OCI-LY3 (cell line): ENCODE measurements around the gene PACSIN2.

Experiments used
- H2AFZ ChIP-seq: fragments of 200-600, 300-600 bp; shearing (Covaris generic); 2 replicates; pipeline ENCODE4 v1.6.0; 2014; ENCODE audit warnings: antibody characterized with exemption, low read depth, low read length
- H3K27ac ChIP-seq: fragments of 200-600, 300-600 bp; sonication (generic); 2 replicates; pipeline ENCODE4 v1.5.1; 2014; ENCODE audit warnings: mild to moderate bottlenecking, low read length, moderate library complexity, mixed read lengths
- H3K27me3 ChIP-seq: fragments of 200-600, 300-600 bp; sonication (generic); 2 replicates; pipeline ENCODE4 v1.6.1; 2014; ENCODE audit warnings: low read depth, low read length, mixed read lengths
- H3K36me3 ChIP-seq: fragments of 200-600, 300-600 bp; sonication (generic); replicated peaks from 2 replicates; pipeline ENCODE3; 2014; ENCODE audit warnings: low read depth, low read length, mixed read lengths
- H3K4me1 ChIP-seq: fragments of 300-600, 200-600 bp; sonication (generic); 2 replicates; pipeline ENCODE4 v1.6.1; 2014; ENCODE audit warnings: low read length, mixed read lengths
- H3K4me2 ChIP-seq: fragments of 200-600, 300-600 bp; sonication (generic); 2 replicates; pipeline ENCODE4 v1.6.1; 2014; ENCODE audit warnings: low read length, mixed read lengths
- H3K4me3 ChIP-seq: fragments of 300-600, 200-600 bp; sonication (generic); 2 replicates; pipeline ENCODE4 v1.5.1; 2014; ENCODE audit warnings: antibody characterized with exemption, mild to moderate bottlenecking, low read length, moderate library complexity
- H3K79me2 ChIP-seq: fragments of 300-600, 200-600 bp; shearing (Covaris generic); 2 replicates; pipeline ENCODE4 v1.6.1; 2014; ENCODE audit warnings: mild to moderate bottlenecking, low read length, mixed read lengths
- H3K9ac ChIP-seq: fragments of 300-600, 200-600 bp; shearing (Covaris generic); 2 replicates; pipeline ENCODE4 v1.6.0; 2014; ENCODE audit warnings: mild to moderate bottlenecking, low read length, moderate library complexity
- H3K9me3 ChIP-seq: fragments of 200-600, 300-600 bp; shearing (Covaris generic); 2 replicates; pipeline ENCODE4 v1.6.1; 2014; ENCODE audit warnings: low read length, mixed read lengths; ENCODE audit not compliant: insufficient read depth
- H4K20me1 ChIP-seq: fragments of 200-600, 300-600 bp; sonication (generic); 2 replicates; pipeline ENCODE4 v1.6.1; 2016; ENCODE audit warnings: low read length, mixed read lengths; ENCODE audit not compliant: insufficient read depth
- CTCF ChIP-seq: fragments of 200-600, 300-600 bp; sonication (generic); IDR thresholded peaks from 2 replicates; pipeline ENCODE4 v1.5.1; 2014; ENCODE audit warnings: antibody characterized with exemption, low read length, low read depth
- EZH2phosphoT487 ChIP-seq: fragments of 200-600 bp; shearing (Covaris generic); IDR thresholded peaks from 2 replicates; pipeline ENCODE4 v1.6.1; 2018; ENCODE audit warnings: antibody characterized with exemption, mixed run types, low read depth

The PACSIN2 gene

GRCh38 chr22:42880815-42881214 lies 134.1 kb downstream of the PACSIN2 start:
- no peak overlapping the region for H3K4me2 ChIP-seq
- H3K79me2 ChIP-seq, result no peaks in the 10 kb centered on the region
- peaks cover 63% of the 10 kb centered on the region for H3K36me3 ChIP-seq
- no peak overlapping the region for H3K4me3 ChIP-seq
- H3K9me3 ChIP-seq, result no peaks in the 10 kb centered on the region
- H4K20me1 ChIP-seq, result 0 out of 2 replicates have a peak, but pooled peaks cover 3% of the 10 kb centered on the region
- peaks cover 26% of the 10 kb centered on the region for H3K4me1 ChIP-seq
- H3K27ac ChIP-seq, result no peak overlapping the region
- H3K9ac ChIP-seq, result no peak overlapping the region
- H3K27me3 ChIP-seq, result no peaks in the 10 kb centered on the region
- no peak overlapping the region for H2AFZ ChIP-seq
- peak; percentile 40 for TF ChIP-seq CTCF
- TF ChIP-seq EZH2phosphoT487, result no peak

DNA sequence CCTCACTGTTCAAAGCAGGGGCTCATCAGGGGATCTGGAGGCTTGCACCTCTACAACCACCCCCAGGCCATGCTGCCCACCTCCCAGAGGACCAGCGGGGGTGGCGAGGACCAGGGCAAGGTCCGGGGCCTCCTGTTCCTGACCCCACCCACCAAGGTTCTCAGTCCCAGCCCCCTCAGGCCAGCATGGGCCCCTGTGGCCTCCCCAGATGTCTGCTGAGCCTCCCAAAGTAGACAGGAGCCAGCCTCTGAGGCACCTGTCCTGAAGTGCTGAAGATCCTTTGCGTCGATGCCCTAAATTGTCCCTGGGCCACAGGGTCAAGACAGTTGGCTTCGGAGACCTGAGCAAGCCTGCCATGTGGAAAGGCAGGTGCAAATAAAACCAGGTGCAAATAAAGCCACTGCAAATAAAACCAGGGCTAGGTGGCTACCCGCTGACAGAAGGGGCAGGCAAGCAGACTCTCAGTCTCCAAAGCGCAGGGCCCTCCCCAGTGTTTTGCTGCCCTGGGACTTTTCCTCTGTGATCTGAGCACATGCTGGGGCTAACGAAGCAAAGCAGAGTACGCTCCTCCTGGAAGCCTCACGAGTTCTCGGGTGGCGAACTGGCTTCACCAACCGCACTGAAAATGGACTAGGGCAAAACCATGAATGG lies 135.5 kb downstream of the PACSIN2 start:
- peaks cover 26% of the 10 kb centered on the region for H3K4me1 ChIP-seq
- no peak overlapping the region for H3K4me3 ChIP-seq
- H3K9me3 ChIP-seq, result no peaks in the 10 kb centered on the region
- peaks cover 62% of the 10 kb centered on the region for H3K36me3 ChIP-seq
- H3K79me2 ChIP-seq, result no peaks in the 10 kb centered on the region
- H3K9ac ChIP-seq, result no peak overlapping the region
- H3K27me3 ChIP-seq, result no peaks in the 10 kb centered on the region
- no peak overlapping the region for H2AFZ ChIP-seq
- H3K27ac ChIP-seq, result no peak overlapping the region
- no peak overlapping the region for H3K4me2 ChIP-seq
- TF ChIP-seq CTCF (no peak), EZH2phosphoT487 (no peak)
- 0 out of 2 replicates have a peak, but pooled peaks cover 3% of the 10 kb centered on the region for H4K20me1 ChIP-seq

DNA sequence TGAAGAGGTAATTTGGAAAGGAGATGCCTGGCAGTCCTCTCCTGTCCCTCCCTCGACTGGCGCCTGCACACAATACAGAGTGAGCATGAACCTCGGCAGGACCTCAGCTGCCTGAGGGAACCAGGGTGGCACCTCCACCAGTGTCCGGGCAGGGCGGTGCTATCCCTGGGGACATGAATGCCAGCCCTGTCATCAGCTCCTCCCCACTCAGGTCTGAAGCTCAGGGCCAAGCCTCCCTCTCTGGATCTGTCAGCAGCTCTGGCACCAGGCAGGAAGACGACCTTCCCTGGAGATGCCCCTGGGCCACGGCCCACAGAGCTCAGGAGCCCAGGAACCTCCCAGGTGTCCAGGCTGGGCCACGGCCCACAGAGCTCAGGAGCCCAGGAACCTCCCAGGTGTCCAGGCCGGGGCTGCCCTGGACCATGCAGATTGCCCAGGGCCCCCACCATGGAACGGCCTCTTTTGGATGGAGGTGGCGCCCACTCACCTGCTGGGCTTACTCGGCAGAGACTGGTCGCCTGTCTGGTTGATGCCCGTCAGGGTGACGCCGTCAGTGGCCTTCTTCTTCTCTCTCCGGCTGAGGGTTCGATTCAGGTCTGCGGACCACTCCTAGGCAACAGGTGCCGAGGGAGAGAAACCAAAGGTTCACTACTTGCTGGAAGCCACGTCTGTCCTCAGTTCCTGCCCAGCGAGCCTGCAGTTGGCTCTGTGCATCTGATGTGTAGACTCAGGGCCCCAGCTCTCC lies 136.2 kb downstream of the PACSIN2 start:
- Histone ChIP-seq H3K9ac (no peak overlapping the region), H3K36me3 (peaks cover 62% of the 10 kb centered on the region), H2AFZ (no peak overlapping the region), H3K4me3 (no peak overlapping the region), H3K9me3 (no peaks in the 10 kb centered on the region), H3K79me2 (no peaks in the 10 kb centered on the region), H3K4me1 (peaks cover 26% of the 10 kb centered on the region), H3K27me3 (no peaks in the 10 kb centered on the region), H4K20me1 (0 out of 2 replicates have a peak, but pooled peaks cover 3% of the 10 kb centered on the region), H3K4me2 (no peak overlapping the region), H3K27ac (no peak overlapping the region)
- TF ChIP-seq EZH2phosphoT487 (no peak), CTCF (no peak)

DNA sequence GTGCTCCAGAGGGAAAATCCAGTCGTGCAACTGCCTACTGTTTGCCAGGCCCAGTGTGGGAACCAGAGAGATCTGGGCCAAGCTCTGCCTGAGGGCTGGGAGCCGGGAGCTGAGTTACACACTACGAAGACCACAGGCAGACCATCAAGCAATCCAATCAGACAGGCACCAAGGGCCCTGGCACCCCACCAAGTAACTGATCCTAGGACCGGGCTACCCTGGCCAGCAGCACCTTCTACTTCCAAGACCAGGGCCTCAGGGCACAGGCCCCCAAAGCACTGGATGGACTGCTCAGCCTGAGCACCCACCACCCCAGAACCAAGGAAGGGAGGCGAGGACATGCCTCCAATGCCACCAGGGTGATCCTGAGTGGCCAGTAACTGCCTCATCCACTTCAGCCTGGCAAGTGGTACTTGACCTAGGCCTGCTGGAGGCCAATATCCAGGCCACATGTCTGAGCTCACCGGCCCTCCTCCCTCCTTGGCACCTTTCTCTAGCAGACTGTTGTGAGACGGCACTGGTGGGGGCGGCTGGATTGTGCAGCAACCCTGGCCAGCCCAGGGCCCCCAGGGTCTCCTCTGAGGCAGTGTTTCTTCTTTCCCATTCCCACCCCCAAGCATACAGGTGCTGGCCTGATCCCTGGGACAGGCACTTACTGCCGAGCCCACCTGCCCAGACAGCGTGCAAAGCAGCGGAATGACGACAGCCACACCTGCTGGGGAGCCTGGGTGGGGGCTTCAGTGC lies 137.2 kb downstream of the PACSIN2 start:
- Histone ChIP-seq H3K4me2 (no peak overlapping the region), H3K27me3 (no peaks in the 10 kb centered on the region), H2AFZ (no peak overlapping the region), H3K4me3 (no peak overlapping the region), H3K4me1 (peaks cover 19% of the 10 kb centered on the region), H3K9me3 (no peaks in the 10 kb centered on the region), H4K20me1 (0 out of 2 replicates have a peak, but pooled peaks cover 3% of the 10 kb centered on the region), H3K36me3 (peaks cover 61% of the 10 kb centered on the region), H3K79me2 (no peaks in the 10 kb centered on the region), H3K9ac (no peak overlapping the region), H3K27ac (no peak overlapping the region)
- TF ChIP-seq EZH2phosphoT487 (no peak), CTCF (no peak)
